Medulla oblongata (tissue), 1 donor: Measurements from ENCODE around the gene OSBPL10.

Experiments
- DNase-seq: peaks from one replicate; pipeline ENCODE4 v3.0.0-alpha.2; 2015; ENCODE audit errors: extremely low spot score

Gene OSBPL10

GRCh38 chr3:31615071-31615875 lies 365.8 kb downstream of the OSBPL10 start:
- DNase-seq, result no peak

GRCh38 chr3:31614162-31614921 lies 366.7 kb downstream of the OSBPL10 start:
- DNase-seq, result no peak

DNA sequence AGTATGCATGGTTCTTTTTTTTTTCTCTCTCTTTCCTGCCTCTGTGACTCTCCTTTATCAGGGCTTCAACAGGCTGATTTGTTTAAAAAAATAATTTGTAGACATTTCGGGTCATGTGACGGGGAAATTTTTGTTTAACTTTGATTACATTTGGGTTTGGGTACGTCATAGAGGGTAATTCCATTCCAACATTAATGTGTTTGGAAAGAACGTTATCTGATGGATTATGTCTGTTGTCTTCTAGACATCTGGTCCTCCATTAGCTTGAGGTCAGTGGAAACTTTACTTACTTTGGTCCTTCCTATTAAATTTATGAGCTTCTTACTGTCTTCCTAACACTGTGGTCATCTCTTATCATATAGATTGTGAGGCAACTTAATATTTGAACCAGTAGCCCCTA lies 367.4 kb downstream of the OSBPL10 start:
- DNase-seq, result no peak

- DNase-seq, result no peak
These were observed 367.9 kb downstream of the OSBPL10 start for GRCh38 chr3:31613177-31613576.
